H9 (cell line): ENCODE results near the gene CLEC10A. TPM values are rescaled to one million over a fixed set of nuclear protein-coding genes. Genes with fewer than 3 reads are reported as not detected.

Source experiments
- DNase-seq: peaks from one replicate; pipeline ENCODE4 v3.0.0-alpha.2; 2017
- H2AFZ ChIP-seq: one replicate; pipeline ENCODE4 v1.6.1; 2013; ENCODE audit warnings: mild to moderate bottlenecking, low read length, control low read depth, moderate library complexity
- H2AK5ac ChIP-seq: 2 replicates; pipeline ENCODE4 v1.6.1; 2013; ENCODE audit warnings: low read length, control low read depth, mixed read lengths; ENCODE audit not compliant: insufficient read length
- H2BK120ac ChIP-seq: one replicate; pipeline ENCODE4 v1.6.1; 2013; ENCODE audit warnings: low read depth, mild to moderate bottlenecking, low read length, control low read depth, inconsistent platforms; ENCODE audit not compliant: poor library complexity, severe bottlenecking
- H2BK12ac ChIP-seq: 2 replicates; pipeline ENCODE4 v1.6.1; 2013; ENCODE audit warnings: low read length, control low read depth, mixed read lengths, low read depth; ENCODE audit not compliant: insufficient read length
- H2BK15ac ChIP-seq: 2 replicates; pipeline ENCODE4 v1.6.1; 2013; ENCODE audit warnings: low read depth, low read length, control low read depth
- H2BK20ac ChIP-seq: one replicate; pipeline ENCODE4 v1.6.1; 2013; ENCODE audit warnings: low read depth, mild to moderate bottlenecking, low read length, control low read depth, inconsistent platforms; ENCODE audit not compliant: poor library complexity, severe bottlenecking
- H2BK5ac ChIP-seq: 2 replicates; pipeline ENCODE4 v1.6.1; 2013; ENCODE audit warnings: low read length, control low read depth, mixed read lengths; ENCODE audit not compliant: insufficient read length
- H3K14ac ChIP-seq: 2 replicates; pipeline ENCODE4 v1.6.1; 2013; ENCODE audit warnings: low read length, control low read depth; ENCODE audit not compliant: insufficient read depth
- H3K18ac ChIP-seq: 2 replicates; pipeline ENCODE4 v1.6.1; 2013; ENCODE audit warnings: low read depth, mild to moderate bottlenecking, mixed read lengths, low read length, control low read depth; ENCODE audit not compliant: insufficient read length
- H3K23ac ChIP-seq: 2 replicates; pipeline ENCODE4 v1.6.1; 2013; ENCODE audit warnings: low read length, control low read depth, mixed read lengths, low read depth; ENCODE audit not compliant: insufficient read length
- H3K23me2 ChIP-seq: 2 replicates; pipeline ENCODE4 v1.6.1; 2013; ENCODE audit warnings: low read depth, mild to moderate bottlenecking, mixed read lengths, low read length, control low read depth; ENCODE audit not compliant: insufficient read length, poor library complexity, severe bottlenecking
- H3K27ac ChIP-seq: 2 replicates; pipeline ENCODE4 v1.5.1; 2013; ENCODE audit warnings: low read length, control low read depth, mixed read lengths, low read depth; ENCODE audit not compliant: insufficient read length
- H3K27me3 ChIP-seq: 2 replicates; pipeline ENCODE4 v1.6.1; 2013; ENCODE audit warnings: low read length, control low read depth, inconsistent platforms; ENCODE audit not compliant: insufficient read depth
- H3K4ac ChIP-seq: 2 replicates; pipeline ENCODE4 v1.6.1; 2013; ENCODE audit warnings: low read depth, mild to moderate bottlenecking, control low read depth, inconsistent platforms, low read length, moderate library complexity
- H3K4me1 ChIP-seq: 2 replicates; pipeline ENCODE4 v1.6.1; 2013; ENCODE audit warnings: low read length, control low read depth, inconsistent platforms; ENCODE audit not compliant: insufficient read depth
- H3K4me2 ChIP-seq: 2 replicates; pipeline ENCODE4 v1.6.1; 2013; ENCODE audit warnings: low read length, control low read depth, mixed read lengths; ENCODE audit not compliant: insufficient read length, insufficient read depth
- H3K56ac ChIP-seq: 2 replicates; pipeline ENCODE4 v1.6.1; 2013; ENCODE audit warnings: low read depth, mild to moderate bottlenecking, mixed read lengths, low read length, control low read depth; ENCODE audit not compliant: insufficient read length
- H3K79me1 ChIP-seq: 2 replicates; pipeline ENCODE4 v1.6.1; 2013; ENCODE audit warnings: low read depth, mild to moderate bottlenecking, moderate library complexity, low read length, control low read depth, inconsistent platforms; ENCODE audit not compliant: insufficient read depth, poor library complexity, severe bottlenecking
- H3K79me2 ChIP-seq: 2 replicates; pipeline ENCODE4 v1.6.1; 2013; ENCODE audit warnings: low read length, control low read depth, inconsistent platforms; ENCODE audit not compliant: insufficient read depth
- H3K9ac ChIP-seq: 2 replicates; pipeline ENCODE4 v1.6.1; 2013; ENCODE audit warnings: low read length, control low read depth, mixed read lengths; ENCODE audit not compliant: insufficient read length; ENCODE audit errors: extremely low read depth
- H3K9me3 ChIP-seq: one replicate; pipeline ENCODE4 v1.6.1; 2013; ENCODE audit warnings: low read depth, low read length, inconsistent platforms; ENCODE audit not compliant: control insufficient read depth
- H3T11ph ChIP-seq: one replicate; pipeline ENCODE4 v1.6.1; 2013; ENCODE audit warnings: mild to moderate bottlenecking, low read length, control low read depth, inconsistent platforms
- H4K20me1 ChIP-seq: one replicate; pipeline ENCODE4 v1.6.1; 2013; ENCODE audit not compliant: control insufficient read depth, insufficient read length, insufficient read depth
- H4K5ac ChIP-seq: 2 replicates; pipeline ENCODE4 v1.6.1; 2013; ENCODE audit warnings: low read depth, mild to moderate bottlenecking, mixed read lengths, low read length, control low read depth; ENCODE audit not compliant: insufficient read length
- H4K8ac ChIP-seq: replicated peaks from 2 replicates; pipeline ENCODE4 v1.6.1; 2013; ENCODE audit warnings: low read length, control low read depth, mixed read lengths, low read depth; ENCODE audit not compliant: insufficient read length
- H4K91ac ChIP-seq: 2 replicates; pipeline ENCODE4 v1.6.1; 2013; ENCODE audit warnings: low read depth, mild to moderate bottlenecking, moderate library complexity, mixed read lengths, low read length, control low read depth; ENCODE audit not compliant: insufficient read length
- H3K27ac Mint-ChIP-seq, 3 experiments: 2 replicates in 2 of 3; 3 replicates in 1 of 3; pipeline ENCODE4 v1.8.0; 2020 to 2021; ENCODE audit warnings: mixed read lengths in 3 of 3, mild to moderate bottlenecking in 1 of 3, moderate library complexity in 1 of 3
- H3K27me3 Mint-ChIP-seq: 2 replicates; pipeline ENCODE4 v1.8.0; 2021; ENCODE audit warnings: low read depth, mild to moderate bottlenecking, moderate library complexity, mixed read lengths
- H3K36me3 Mint-ChIP-seq, 3 experiments: 2 replicates in 2 of 3; 3 replicates in 1 of 3; pipeline ENCODE4 v1.8.0; 2020 to 2021; ENCODE audit warnings: low read depth in 3 of 3, mixed read lengths in 3 of 3; ENCODE audit not compliant: insufficient read depth in 1 of 3
- H3K4me1 Mint-ChIP-seq, 2 experiments: 2 replicates each; pipeline ENCODE4 v1.8.0; 2020; ENCODE audit warnings: mixed read lengths in 2 of 2
- H3K4me3 Mint-ChIP-seq, 2 experiments: 2 replicates in 1 of 2; 3 replicates in 1 of 2; pipeline ENCODE4 v1.8.0; 2020 to 2021; ENCODE audit warnings: mild to moderate bottlenecking in 2 of 2, mixed read lengths in 2 of 2, moderate library complexity in 1 of 2
- H3K9me3 Mint-ChIP-seq, 2 experiments: 2 replicates in 1 of 2; 3 replicates in 1 of 2; pipeline ENCODE4 v1.8.0; 2020; ENCODE audit warnings: mild to moderate bottlenecking in 2 of 2, mixed read lengths in 2 of 2, moderate library complexity in 1 of 2
- CTCF ChIP-seq: fragments of 200-600 bp; sonication (generic); conservative IDR thresholded peaks from 3 replicates; pipeline ENCODE4 v1.8.0; 2021; ENCODE audit warnings: antibody characterized with exemption, mild to moderate bottlenecking
- WGBS: extraction: QIAGEN DNeasy Blood & Tissue Kit; methylation state at CpG from one replicate; pipeline ENCODE4 v1.1.7; 2013; ENCODE audit warnings: missing lambda C conversion rate, low lambda C conversion rate, mixed read lengths; ENCODE audit not compliant: insufficient read length; ENCODE audit errors: extremely low coverage; 5-methylcytosine and 5-hydroxymethylcytosine counted together
- total RNA-seq: library from RNA; stranded (reverse); gene quantifications from 2 replicates; pipeline ENCODE4 v1.2.1, GENCODE V29; 2021

Gene CLEC10A
- total RNA-seq, 1 experiment from 2014 or later: not detected

- Histone ChIP-seq H4K5ac (no peak overlapping the region), H4K20me1 (no peaks in the 10 kb centered on the region), H3K23me2 (no peaks in the 10 kb centered on the region), H2BK20ac (no peak overlapping the region), H2BK12ac (no peak overlapping the region), H2AFZ (no peak overlapping the region), H2BK120ac (no peak overlapping the region), H3K4ac (no peak overlapping the region), H3K4me1 (no peaks in the 10 kb centered on the region), H3K9me3 (no peaks in the 10 kb centered on the region), H2BK15ac (0 out of 2 replicates have a peak overlapping the region, but pooled peaks have one; percentile 25), H3K79me2 (no peaks in the 10 kb centered on the region), H3K27ac (no peak overlapping the region), H3K9ac (no peak overlapping the region), H3K56ac (no peak overlapping the region), H2AK5ac (no peak overlapping the region), H3T11ph (no peak overlapping the region), H3K27me3 (no peaks in the 10 kb centered on the region; the same call in 1 of the 2 replicates), H4K8ac (no peak overlapping the region), H3K18ac (no peak overlapping the region), H2BK5ac (no peak overlapping the region), H3K4me2 (no peak overlapping the region), H3K14ac (no peak overlapping the region), H4K91ac (no peak overlapping the region), H3K23ac (no peak overlapping the region), H3K79me1 (no peaks in the 10 kb centered on the region)
- Mint-ChIP-seq H3K4me3 (no peak overlapping the region; a peak in 1 of 5 replicates), H3K4me1 (no peaks in the 10 kb centered on the region), H3K27ac (no peak overlapping the region), H3K9me3 (peaks cover 0 to 6% of the 10 kb centered on the region in 2 experiments; a peak in 1 of 5 replicates), H3K27me3 (peaks cover 25% of the 10 kb centered on the region), H3K36me3 (no peaks in the 10 kb centered on the region)
- no CpG with 5 or more reads among the region's 14 CpGs for WGBS
- TF ChIP-seq CTCF: no peak
- DNase-seq: no peak
These were observed 5.1 kb downstream of the CLEC10A start for GRCh38 chr17:7074931-7075330.
